GM19099 (cell line): ENCODE data around the gene MLLT3.

Experiments
- POLR2A ChIP-seq: IDR thresholded peaks from 3 replicates; pipeline ENCODE4 v1.6.1; 2011; ENCODE audit warnings: low read depth; ENCODE audit not compliant: insufficient read length; ENCODE audit errors: extremely low read depth

Gene MLLT3

DNA sequence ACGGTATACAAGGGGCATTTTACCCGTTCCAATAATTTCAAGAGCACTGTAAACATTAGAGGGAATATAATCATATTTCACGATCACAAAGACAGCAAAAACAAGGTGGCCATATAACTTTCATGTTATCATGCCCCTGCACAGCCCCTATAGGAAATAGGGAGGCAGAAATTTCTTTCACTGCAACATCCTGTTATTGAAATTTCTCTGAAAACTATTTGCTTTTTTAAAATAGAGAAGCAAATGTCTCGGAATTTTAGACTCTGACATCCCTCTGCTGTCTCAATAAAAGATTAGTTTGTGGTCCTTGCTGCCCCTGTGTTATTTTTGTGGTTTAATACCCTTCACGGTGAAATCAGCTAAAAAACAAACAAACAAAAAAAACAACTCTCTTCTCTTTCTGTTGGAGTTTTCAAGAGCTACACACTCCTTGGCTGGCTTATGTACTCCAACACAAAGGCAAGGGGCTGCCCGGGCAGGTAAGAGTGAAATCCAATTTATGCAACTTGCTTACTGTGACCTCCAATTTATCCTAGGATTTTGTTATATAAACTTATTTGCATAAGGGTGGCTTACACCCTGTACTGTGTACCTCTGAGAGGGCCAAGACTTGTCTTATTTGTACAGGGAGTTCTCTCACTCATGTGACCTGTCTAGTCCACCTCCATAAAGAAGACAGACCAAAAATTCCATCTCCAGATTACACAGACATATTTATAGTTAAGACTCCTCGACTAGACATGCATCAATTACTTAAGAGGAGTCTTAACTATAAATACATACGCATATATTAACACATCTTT is 223.6 kb downstream of the MLLT3 start:
- no peak for TF ChIP-seq POLR2A

DNA sequence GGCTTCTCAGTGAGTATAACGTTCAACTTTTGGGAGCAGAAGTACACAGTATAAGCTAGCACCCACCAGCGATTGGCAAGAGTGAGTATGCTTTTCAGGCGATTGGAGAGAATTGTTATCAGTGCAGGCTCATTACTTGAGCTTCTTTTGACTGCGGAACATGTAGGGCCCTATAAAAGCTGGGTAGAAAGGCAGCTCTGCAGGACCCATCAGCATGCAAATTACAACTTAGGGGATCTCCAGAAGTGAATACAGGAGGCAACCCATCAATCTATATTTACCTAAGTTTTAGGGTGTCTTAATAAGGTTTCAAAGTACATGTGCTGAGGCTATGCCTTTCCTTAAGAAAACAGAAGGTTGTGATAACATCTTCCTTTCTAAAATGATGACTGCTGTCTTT is 225.0 kb downstream of the MLLT3 start:
- TF ChIP-seq POLR2A = no peak

- no peak for TF ChIP-seq POLR2A
Observed at GRCh38 chr9:20396509-20396908, 225.8 kb downstream of the MLLT3 start.

DNA sequence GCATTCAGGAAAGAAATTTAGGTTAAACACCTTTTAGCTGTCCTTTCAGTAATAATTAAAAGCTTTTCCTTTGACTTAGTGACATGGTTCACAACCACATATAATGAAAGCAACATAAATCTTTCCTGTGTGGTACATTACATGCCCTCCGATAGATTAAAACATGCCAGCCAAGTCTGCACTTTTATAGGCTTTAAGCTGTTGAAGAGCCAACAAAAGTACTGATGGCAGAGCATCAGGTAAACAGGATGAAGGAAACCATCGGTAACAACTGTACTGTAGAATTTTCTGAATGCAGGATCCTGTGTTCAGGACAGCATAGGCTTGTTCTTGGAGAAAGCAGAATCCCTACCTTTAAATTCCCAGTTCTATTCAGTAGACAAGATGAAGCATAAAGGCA is 226.6 kb downstream of the MLLT3 start:
- TF ChIP-seq POLR2A = no peak

DNA sequence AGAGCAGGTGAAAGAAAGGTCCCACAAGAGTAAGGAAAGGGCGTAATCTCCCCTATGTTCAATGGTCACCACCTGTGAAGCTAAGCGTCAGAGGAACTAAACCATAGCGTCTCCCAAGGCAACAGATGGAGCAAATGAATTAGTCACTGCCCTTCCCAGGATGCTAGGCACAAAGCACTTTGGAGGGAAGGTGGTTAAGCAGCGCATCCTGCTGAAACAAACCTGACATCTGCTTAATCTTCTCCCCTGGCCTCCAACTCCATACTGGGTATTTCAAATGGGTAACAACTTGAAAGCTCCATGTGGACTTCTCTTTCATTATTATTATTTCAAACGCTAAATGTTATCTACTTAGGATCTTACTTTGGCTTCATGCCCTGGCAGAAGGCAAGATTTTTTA is 227.3 kb downstream of the MLLT3 start:
- no peak for TF ChIP-seq POLR2A

DNA sequence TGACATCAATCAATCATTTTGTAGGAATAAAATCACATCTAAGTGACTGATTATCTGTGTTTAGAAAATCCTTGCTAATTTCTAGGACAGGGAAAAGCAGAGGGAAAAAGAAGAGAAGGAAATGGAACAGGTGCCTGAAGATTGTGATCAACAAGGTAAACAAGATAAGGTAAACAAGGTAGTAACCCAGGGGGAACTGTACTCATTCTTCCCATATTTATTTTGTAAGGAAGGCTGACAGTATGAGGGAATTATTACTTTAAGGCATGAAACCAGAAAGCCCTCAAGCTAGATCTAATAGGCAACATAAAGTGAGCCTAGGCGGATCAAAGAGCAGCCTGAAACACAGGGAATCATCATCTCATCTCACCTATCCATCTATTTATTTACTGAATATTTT is 231.1 kb downstream of the MLLT3 start:
- TF ChIP-seq POLR2A = no peak

DNA sequence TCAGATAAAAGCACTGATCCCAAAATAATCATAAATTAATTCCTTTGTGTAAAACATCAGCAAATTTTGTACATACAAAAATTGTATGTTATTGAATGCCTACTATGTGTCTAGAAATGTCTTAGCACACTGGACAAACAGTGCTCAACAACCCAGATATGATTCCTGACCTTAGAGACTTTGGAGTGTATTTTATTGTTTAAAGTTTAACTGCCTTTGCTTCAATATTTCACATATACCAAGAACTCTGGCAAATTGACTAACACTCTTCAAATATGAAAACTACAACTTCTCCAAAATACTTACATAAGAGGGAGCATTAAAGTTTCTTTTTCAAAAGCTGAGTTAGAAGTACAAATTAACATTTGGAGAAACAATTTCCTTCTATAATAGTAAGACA is 231.9 kb downstream of the MLLT3 start:
- TF ChIP-seq POLR2A = no peak

- no peak for TF ChIP-seq POLR2A
Observed at GRCh38 chr9:20387062-20387461, 235.2 kb downstream of the MLLT3 start.

DNA sequence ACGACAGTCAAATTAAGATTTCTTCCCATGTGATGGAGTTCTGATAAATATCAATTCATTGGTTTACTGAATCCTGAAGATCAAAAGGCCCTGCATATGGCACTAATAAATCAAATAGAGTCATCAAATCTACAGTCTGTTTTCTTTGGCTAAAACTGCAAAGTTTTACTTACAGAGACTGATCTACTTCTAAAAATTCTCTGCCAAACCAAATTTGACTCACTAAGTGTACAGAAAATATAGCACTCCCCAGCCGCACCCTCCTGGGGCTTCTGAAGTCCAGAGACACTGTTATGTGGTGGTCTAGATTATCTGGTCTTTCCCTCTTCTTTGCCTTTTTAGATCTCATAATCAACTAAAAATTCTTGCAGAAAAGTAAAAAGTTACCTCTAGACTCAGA is 237.7 kb downstream of the MLLT3 start:
- TF ChIP-seq POLR2A = no peak

DNA sequence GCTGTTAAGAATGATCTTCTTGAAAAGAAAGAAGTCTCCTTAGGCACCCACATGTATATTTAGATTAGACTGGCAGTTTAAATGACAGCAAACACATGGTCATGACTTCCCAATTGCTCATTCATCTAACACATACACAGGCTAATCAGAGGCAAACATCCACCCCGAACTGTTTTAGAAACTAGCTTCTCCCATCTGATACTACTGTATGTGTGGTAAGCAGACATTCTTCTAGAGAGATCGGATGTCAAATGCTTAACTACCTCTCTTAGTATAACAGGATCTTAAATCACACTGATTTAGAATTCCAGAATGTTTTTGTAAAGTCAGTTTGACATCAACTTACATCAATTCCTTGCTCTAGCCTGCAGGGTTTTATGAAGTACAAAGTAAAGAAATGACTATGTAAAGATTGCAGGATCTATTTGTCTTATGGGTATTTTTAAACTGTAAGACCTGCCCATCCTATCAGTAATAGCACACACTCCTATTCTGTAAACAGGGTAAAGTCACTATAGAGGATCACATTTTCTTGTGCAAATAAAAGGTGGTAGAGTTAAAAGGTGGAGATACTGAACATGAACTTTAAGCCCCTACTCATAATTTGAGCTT is 239.7 kb downstream of the MLLT3 start:
- TF ChIP-seq POLR2A = no peak

GRCh38 chr9:20380546-20380945 is 241.8 kb downstream of the MLLT3 start:
- TF ChIP-seq POLR2A = no peak

- no peak for TF ChIP-seq POLR2A
Observed at GRCh38 chr9:20379804-20380225, 242.5 kb downstream of the MLLT3 start.

- TF ChIP-seq POLR2A = no peak
Observed at GRCh38 chr9:20378851-20379250, 243.4 kb downstream of the MLLT3 start.

- no peak for TF ChIP-seq POLR2A
Observed at GRCh38 chr9:20377790-20378189, 244.5 kb downstream of the MLLT3 start.

DNA sequence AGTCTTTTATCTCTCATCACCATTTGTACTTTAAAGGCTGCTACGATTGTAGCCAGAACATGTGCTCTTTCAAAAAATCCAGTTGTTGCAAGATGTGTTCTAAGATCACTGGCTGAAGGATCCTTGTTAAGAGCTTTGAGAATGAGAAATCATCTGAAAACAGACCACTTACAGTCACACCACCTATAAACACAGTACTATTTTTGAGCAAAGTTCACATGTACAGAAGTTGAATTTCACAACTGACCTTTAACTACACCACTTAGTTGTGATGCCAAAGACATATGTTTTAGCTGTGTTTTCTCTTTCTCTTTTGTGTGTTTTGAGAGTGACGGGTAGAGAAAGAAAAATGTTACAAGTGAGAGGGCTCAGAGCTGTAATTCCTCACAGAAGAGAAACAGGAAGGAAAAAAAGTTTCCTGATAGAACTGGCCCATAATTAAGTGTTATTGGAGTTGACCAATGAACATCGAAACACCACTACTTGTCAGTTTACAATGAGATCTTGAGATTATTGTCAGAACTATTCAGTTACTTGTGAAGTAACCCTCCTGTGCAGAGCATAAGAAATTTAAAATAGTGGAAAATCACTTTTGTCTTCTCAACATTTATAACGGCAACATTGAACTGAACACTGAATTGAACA is 245.4 kb downstream of the MLLT3 start:
- no peak for TF ChIP-seq POLR2A

- TF ChIP-seq POLR2A = no peak
Observed at GRCh38 chr9:20376042-20376441, 246.3 kb downstream of the MLLT3 start.
